CD14-positive monocyte (primary cell): ENCODE measurements around the gene CHL1. TPM values are rescaled to one million over a fixed set of nuclear protein-coding genes. Genes with fewer than 3 reads are reported as not detected.

Source experiments
- DNase-seq, 3 donors: peaks; one replicate each; pipeline ENCODE4 v3.0.0-alpha.2; 2011 to 2022
- H2AFZ ChIP-seq: 2 replicates; pipeline ENCODE4 v1.6.0; 2012; ENCODE audit warnings: mild to moderate bottlenecking, low read depth, low read length, inconsistent platforms; ENCODE audit not compliant: insufficient read depth, poor library complexity, severe bottlenecking
- H3K27ac ChIP-seq, 2 donors: 1 replicate in 1 of 2; 2 replicates in 1 of 2; pipeline ENCODE4 v1.5.1; 2012 to 2013; ENCODE audit warnings: low read length in 2 of 2, control low read depth in 1 of 2, inconsistent platforms in 1 of 2, low read depth in 1 of 2, mild to moderate bottlenecking in 1 of 2
- H3K27me3 ChIP-seq, 2 donors: one replicate each; pipeline versions ENCODE4 v1.6.0 to v1.6.1; 2011 to 2013; ENCODE audit warnings: low read length in 2 of 2; ENCODE audit not compliant: control insufficient read depth in 2 of 2, insufficient read depth in 2 of 2
- H3K36me3 ChIP-seq, 2 donors: replicated peaks in 1 of 2; 1 replicate in 1 of 2; 2 replicates in 1 of 2; pipeline versions ENCODE4 v1.5.1 to v1.6.1; 2012 to 2013; ENCODE audit warnings: low read length in 2 of 2, control low read depth in 1 of 2, inconsistent platforms in 1 of 2, mild to moderate bottlenecking in 1 of 2; ENCODE audit not compliant: insufficient read depth in 2 of 2, control insufficient read depth in 1 of 2
- H3K4me1 ChIP-seq, 2 donors: 1 replicate in 1 of 2; 2 replicates in 1 of 2; pipeline versions ENCODE4 v1.5.1 to v1.6.1; 2012 to 2013; ENCODE audit warnings: low read length in 2 of 2, control low read depth in 1 of 2, inconsistent platforms in 1 of 2, mild to moderate bottlenecking in 1 of 2, moderate library complexity in 1 of 2; ENCODE audit not compliant: insufficient read depth in 2 of 2, control insufficient read depth in 1 of 2
- H3K4me2 ChIP-seq: replicated peaks from 2 replicates; pipeline ENCODE3; 2012; ENCODE audit warnings: low read length, moderate library complexity, mild to moderate bottlenecking; ENCODE audit not compliant: poor library complexity, severe bottlenecking; ENCODE audit errors: extremely low read depth
- H3K4me3 ChIP-seq, 3 experiments: fragments of 200-600 bp in 1 of 3; sonication (generic) in 1 of 3; replicated peaks in 1 of 3; 1 replicate in 2 of 3; 2 replicates in 1 of 3; pipeline ENCODE4 v1.5.1; 2011 to 2013; ENCODE audit warnings: low read length in 3 of 3, mild to moderate bottlenecking in 3 of 3, control low read depth in 2 of 3, low read depth in 2 of 3, inconsistent platforms in 1 of 3, moderate library complexity in 1 of 3
- H3K79me2 ChIP-seq: 2 replicates; pipeline ENCODE4 v1.6.0; 2012; ENCODE audit warnings: mild to moderate bottlenecking, control low read depth, inconsistent platforms, low read length, moderate library complexity; ENCODE audit not compliant: insufficient read depth
- H3K9ac ChIP-seq: 2 replicates; pipeline ENCODE4 v1.6.0; 2017; ENCODE audit warnings: low read length, mild to moderate bottlenecking; ENCODE audit not compliant: insufficient read depth, poor library complexity, severe bottlenecking
- H3K9me3 ChIP-seq, 2 donors: replicated peaks in 1 of 2; 1 replicate in 1 of 2; 2 replicates in 1 of 2; pipeline versions ENCODE4 v1.5.1 to v1.6.1; 2012 to 2013; ENCODE audit warnings: low read length in 2 of 2, control low read depth in 1 of 2; ENCODE audit not compliant: control insufficient read depth in 1 of 2, insufficient read depth in 1 of 2
- H4K20me1 ChIP-seq: 2 replicates; pipeline ENCODE4 v1.6.0; 2012; ENCODE audit warnings: mild to moderate bottlenecking, low read length, control low read depth, moderate library complexity; ENCODE audit not compliant: insufficient read depth
- H3K27ac Mint-ChIP-seq, 7 donors: one replicate each; pipeline ENCODE4 v1.8.0; 2020; ENCODE audit warnings: mild to moderate bottlenecking in 7 of 7, mixed read lengths in 7 of 7, moderate library complexity in 6 of 7, inconsistent platforms in 2 of 7
- H3K27me3 Mint-ChIP-seq, 3 donors: one replicate each; pipeline ENCODE4 v1.8.0; 2021 to 2022; ENCODE audit warnings: low read depth in 3 of 3, mild to moderate bottlenecking in 3 of 3, mixed read lengths in 3 of 3, moderate library complexity in 3 of 3, inconsistent platforms in 1 of 3
- H3K36me3 Mint-ChIP-seq, 2 donors: one replicate each; pipeline ENCODE4 v1.8.0; 2020; ENCODE audit warnings: mixed read lengths in 2 of 2, inconsistent platforms in 1 of 2, mild to moderate bottlenecking in 1 of 2
- H3K4me1 Mint-ChIP-seq: one replicate; pipeline ENCODE4 v1.8.0; 2020; ENCODE audit warnings: mild to moderate bottlenecking, mixed read lengths
- H3K4me3 Mint-ChIP-seq, 2 donors: one replicate each; pipeline ENCODE4 v1.8.0; 2020; ENCODE audit warnings: mild to moderate bottlenecking in 2 of 2, mixed read lengths in 2 of 2, moderate library complexity in 1 of 2
- H3K9me3 Mint-ChIP-seq, 7 donors: one replicate each; pipeline ENCODE4 v1.8.0; 2020 to 2022; ENCODE audit warnings: mixed read lengths in 7 of 7, mild to moderate bottlenecking in 6 of 7, moderate library complexity in 6 of 7, inconsistent platforms in 2 of 7
- WGBS: methylation state at CpG from one replicate; pipeline ENCODE4 v1.1.5; 2013; ENCODE audit warnings: missing lambda C conversion rate; ENCODE audit not compliant: insufficient coverage; 5-methylcytosine and 5-hydroxymethylcytosine counted together
- intact Hi-C, 2 donors: fragments of 100-400 bp; cut with micrococcal nuclease; formaldehyde crosslinking; loops; one replicate each; pipeline versions ENCODE4 v1.15.0 to v1.15.1; 2023
- polyA plus RNA-seq, 3 donors: library from polyadenylated mRNA; depleted of rRNA in 1 of 3; unstranded in 2 of 3; stranded (reverse) in 1 of 3; fragments of 300-500 nt in 2 of 3; fragments of >200 nt in 1 of 3; fragmentation: Illumina TruSeq in 2 of 3; gene quantifications; 1 replicate in 2 of 3; 2 replicates in 1 of 3; pipeline ENCODE4 v1.2.3, GENCODE V29; 2012 to 2021
- TF ChIP-seq, protein P1 (sequence below): fragments of 200-600 bp; IDR thresholded peaks from one replicate; pipeline ENCODE4 v1.8.0; 2022; ENCODE audit warnings: antibody characterized with exemption, mild to moderate bottlenecking

The CHL1 gene
- polyA plus RNA-seq, 3 donors: not detected

DNA sequence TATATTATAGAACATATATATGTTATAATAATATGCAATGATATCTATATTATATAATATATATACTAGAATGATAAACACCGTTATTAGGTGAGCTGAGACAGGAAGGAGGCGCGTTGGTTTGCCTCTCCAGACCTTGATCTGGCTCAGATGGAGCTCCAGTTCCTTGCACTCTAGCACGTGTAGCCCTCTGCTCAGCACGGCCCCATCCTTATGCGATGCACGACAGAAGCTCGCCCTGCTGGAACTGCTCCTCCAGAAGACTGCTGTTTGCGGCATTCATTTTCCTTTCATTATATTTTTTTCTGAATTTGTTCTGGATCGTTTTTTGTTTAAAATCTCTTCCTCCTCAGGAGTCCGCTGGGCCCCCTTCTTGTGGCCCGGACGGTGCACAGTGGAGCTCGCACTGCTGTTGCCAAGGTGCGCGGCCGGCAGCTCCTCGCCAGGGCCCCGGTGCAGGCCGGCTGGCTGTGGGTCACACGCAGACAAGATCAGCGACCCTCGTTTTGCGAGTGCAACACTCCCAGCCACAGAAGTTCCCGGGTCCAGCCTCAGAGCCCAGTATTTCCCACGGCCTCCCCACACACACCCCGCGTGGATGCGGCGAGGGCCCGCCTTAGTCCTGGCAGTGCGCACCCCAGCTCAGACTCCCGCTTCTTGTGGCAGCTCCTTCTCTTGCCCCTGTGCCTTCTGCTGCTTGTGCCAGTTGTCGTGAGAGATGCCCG, 112.2 kb downstream of the CHL1 start:
- Histone ChIP-seq H3K36me3 (no peaks in the 10 kb centered on the region), H3K4me3 (no peak overlapping the region), H2AFZ (no peak overlapping the region), H3K9ac (no peak overlapping the region), H3K27me3 (no peaks in the 10 kb centered on the region), H3K9me3 (peaks cover 0 to 4% of the 10 kb centered on the region in 2 donors), H3K4me1 (no peaks in the 10 kb centered on the region), H4K20me1 (no peaks in the 10 kb centered on the region), H3K4me2 (no peak overlapping the region), H3K79me2 (no peaks in the 10 kb centered on the region), H3K27ac (no peak overlapping the region)
- Mint-ChIP-seq H3K36me3 (no peaks in the 10 kb centered on the region), H3K27me3 (peaks cover 2 to 10% (median 2%) of the 10 kb centered on the region in 3 donors), H3K27ac (no peak overlapping the region), H3K4me3 (no peak overlapping the region), H3K9me3 (peaks cover 4 to 10% (median 5%) of the 10 kb centered on the region in 7 donors), H3K4me1 (no peaks in the 10 kb centered on the region)
- 28% methylated on average over 31 of the region's 35 CpGs for WGBS
- intact Hi-C loops: no loop called here
- TF ChIP-seq, protein P1, sequence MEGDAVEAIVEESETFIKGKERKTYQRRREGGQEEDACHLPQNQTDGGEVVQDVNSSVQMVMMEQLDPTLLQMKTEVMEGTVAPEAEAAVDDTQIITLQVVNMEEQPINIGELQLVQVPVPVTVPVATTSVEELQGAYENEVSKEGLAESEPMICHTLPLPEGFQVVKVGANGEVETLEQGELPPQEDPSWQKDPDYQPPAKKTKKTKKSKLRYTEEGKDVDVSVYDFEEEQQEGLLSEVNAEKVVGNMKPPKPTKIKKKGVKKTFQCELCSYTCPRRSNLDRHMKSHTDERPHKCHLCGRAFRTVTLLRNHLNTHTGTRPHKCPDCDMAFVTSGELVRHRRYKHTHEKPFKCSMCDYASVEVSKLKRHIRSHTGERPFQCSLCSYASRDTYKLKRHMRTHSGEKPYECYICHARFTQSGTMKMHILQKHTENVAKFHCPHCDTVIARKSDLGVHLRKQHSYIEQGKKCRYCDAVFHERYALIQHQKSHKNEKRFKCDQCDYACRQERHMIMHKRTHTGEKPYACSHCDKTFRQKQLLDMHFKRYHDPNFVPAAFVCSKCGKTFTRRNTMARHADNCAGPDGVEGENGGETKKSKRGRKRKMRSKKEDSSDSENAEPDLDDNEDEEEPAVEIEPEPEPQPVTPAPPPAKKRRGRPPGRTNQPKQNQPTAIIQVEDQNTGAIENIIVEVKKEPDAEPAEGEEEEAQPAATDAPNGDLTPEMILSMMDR: no peak
- no peak for DNase-seq

DNA sequence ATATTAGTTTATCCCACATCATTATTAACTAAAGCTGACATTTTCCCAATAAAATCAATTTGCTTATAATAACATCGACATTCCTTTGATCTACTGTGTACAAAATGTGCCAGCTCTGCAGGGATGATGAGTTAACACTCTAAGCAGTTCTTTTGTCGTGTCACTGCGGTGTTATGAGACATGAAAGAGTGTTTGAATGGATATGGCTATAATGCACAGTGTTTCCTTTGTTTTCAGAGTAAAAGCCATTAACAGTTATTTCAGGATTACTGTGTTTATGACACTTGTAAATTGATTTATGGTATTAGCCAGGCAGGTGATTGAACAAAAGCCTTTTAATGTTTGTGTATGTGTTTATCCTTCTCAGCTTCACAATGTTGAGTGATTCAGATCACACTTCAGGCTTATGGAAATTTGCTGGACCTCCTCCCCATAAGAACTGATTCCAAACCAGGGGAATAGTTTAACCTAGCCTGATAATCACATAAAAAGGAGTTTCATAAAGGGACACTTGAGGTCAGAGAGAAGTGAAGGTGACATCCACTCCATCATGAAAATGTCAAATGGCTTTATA, 115.7 kb downstream of the CHL1 start:
- no peak overlapping the region for H3K27ac Mint-ChIP-seq
- no peak overlapping the region for H3K4me3 ChIP-seq
- no peak for DNase-seq
- intact Hi-C loops: no loop called here
- H3K36me3 Mint-ChIP-seq: no peaks in the 10 kb centered on the region
- H4K20me1 ChIP-seq: no peaks in the 10 kb centered on the region
- no peaks in the 10 kb centered on the region for H3K4me1 Mint-ChIP-seq
- peaks cover 2 to 10% (median 2%) of the 10 kb centered on the region in 3 donors for H3K27me3 Mint-ChIP-seq
- no peak overlapping the region for H2AFZ ChIP-seq
- no peaks in the 10 kb centered on the region for H3K36me3 ChIP-seq
- H3K79me2 ChIP-seq: no peaks in the 10 kb centered on the region
- TF ChIP-seq, protein P1: no peak
- H3K9me3 ChIP-seq: peaks cover 0 to 9% of the 10 kb centered on the region in 2 donors
- no peak overlapping the region for H3K9ac ChIP-seq
- H3K4me1 ChIP-seq: no peaks in the 10 kb centered on the region
- H3K9me3 Mint-ChIP-seq: peaks cover 2 to 15% (median 4%) of the 10 kb centered on the region in 7 donors
- no peak overlapping the region for H3K4me2 ChIP-seq
- no peaks in the 10 kb centered on the region for H3K27me3 ChIP-seq
- no peak overlapping the region for H3K27ac ChIP-seq
- no peak overlapping the region for H3K4me3 Mint-ChIP-seq
- 92% methylated on average over 3 of the region's 3 CpGs for WGBS
